Glomerular visceral epithelial cell (primary cell): ENCODE measurements around the gene ATXN7L1.

ENCODE experiments used
- DNase-seq: peaks from one replicate; pipeline ENCODE4 v3.0.0-alpha.2; 2016; ENCODE audit errors: extremely low spot score

Gene ATXN7L1

GRCh38 chr7:105675934-105676371 lies 200.4 kb downstream of the ATXN7L1 start:
- no peak for DNase-seq

- DNase-seq = no peak
These were observed 202.0 kb downstream of the ATXN7L1 start for GRCh38 chr7:105674200-105674920.

GRCh38 chr7:105673367-105674084 lies 202.9 kb downstream of the ATXN7L1 start:
- peak; percentile 28 for DNase-seq

GRCh38 chr7:105672801-105673200 lies 203.6 kb downstream of the ATXN7L1 start:
- no peak for DNase-seq

- no peak for DNase-seq
These were observed 210.1 kb downstream of the ATXN7L1 start for GRCh38 chr7:105666324-105666723.

- no peak for DNase-seq
These were observed 210.7 kb downstream of the ATXN7L1 start for GRCh38 chr7:105665684-105666083.

GRCh38 chr7:105664816-105665525 lies 211.4 kb downstream of the ATXN7L1 start:
- DNase-seq = peak; percentile 47

GRCh38 chr7:105662998-105663397 lies 213.4 kb downstream of the ATXN7L1 start:
- DNase-seq = no peak

- DNase-seq = no peak
These were observed 214.8 kb downstream of the ATXN7L1 start for GRCh38 chr7:105661625-105662024.

- no peak for DNase-seq
These were observed 219.4 kb downstream of the ATXN7L1 start for GRCh38 chr7:105656922-105657521.

- no peak for DNase-seq
These were observed 220.7 kb downstream of the ATXN7L1 start for GRCh38 chr7:105655500-105656380.

GRCh38 chr7:105655067-105655466 lies 221.3 kb downstream of the ATXN7L1 start:
- no peak for DNase-seq

- no peak for DNase-seq
These were observed 222.2 kb downstream of the ATXN7L1 start for GRCh38 chr7:105654095-105654686.

GRCh38 chr7:105653441-105654005 lies 222.9 kb downstream of the ATXN7L1 start:
- no peak for DNase-seq

GRCh38 chr7:105652359-105652993 lies 223.9 kb downstream of the ATXN7L1 start:
- DNase-seq = peak; percentile 68

- DNase-seq = no peak
These were observed 224.6 kb downstream of the ATXN7L1 start for GRCh38 chr7:105651798-105652197.

GRCh38 chr7:105650382-105650970 lies 225.9 kb downstream of the ATXN7L1 start:
- DNase-seq = no peak

GRCh38 chr7:105649727-105650381 lies 226.5 kb downstream of the ATXN7L1 start:
- no peak for DNase-seq
